HepG2 (cell line): ENCODE measurements around the gene KNCN. TPM values are rescaled to one million over a fixed set of nuclear protein-coding genes. Genes with fewer than 3 reads are reported as not detected.

Source experiments
- ATAC-seq: fragments of 200-7000 bp; cut with Tn5 transposase; 3 replicates; pipeline ENCODE4 v1.9.1; 2020; ENCODE audit warnings: mild to moderate bottlenecking, moderate library complexity
- BruUV-seq: library from RNA; stranded (reverse); fragments of 400-500 nt; replicated peaks from 2 replicates; lab custom pipeline; 2021; lab: Mats Ljungman, UMichigan
- CTCF ChIA-PET: fragments of 300-600 bp; formaldehyde crosslinking; extraction: SDS; loops from one replicate; lab custom pipeline; 2021; ENCODE audit warnings: low total read pairs, inconsistent platforms, low intra/inter-chr PET ratio; lab: Yijun Ruan, JAX
- POLR2A ChIA-PET: fragments of 350-600 bp; sonication (Branson Sonifier 250); formaldehyde crosslinking; loops from one replicate; lab custom pipeline; 2020; ENCODE audit warnings: antibody characterized with exemption, inconsistent platforms; lab: Yijun Ruan, JAX
- DNase-seq: peaks from one replicate; pipeline ENCODE4 v3.0.0-alpha.2; 2015; ENCODE audit warnings: low spot score
- FAIRE-seq: peaks from 3 replicates; lab custom pipeline; 2011; peaks lifted over from hg19 to GRCh38; lab: Jason Lieb, UNC
- H2AFZ ChIP-seq: one replicate; pipeline ENCODE4 v1.6.1; 2011; ENCODE audit warnings: low read length, inconsistent platforms
- H3K27ac ChIP-seq: fragments of 300-600 bp; 3 replicates; pipeline ENCODE4 v1.8.0; 2011; ENCODE audit warnings: mixed run types, mild to moderate bottlenecking, mixed read lengths, low read length, inconsistent platforms; ENCODE audit not compliant: insufficient read depth; ENCODE audit errors: extremely low read length
- H3K27me3 ChIP-seq, 2 experiments: fragments of 200-600 bp in 1 of 2; 2 replicates in 1 of 2; 3 replicates in 1 of 2; pipeline versions ENCODE4 v1.6.0 to v1.8.0; 2011; ENCODE audit warnings: low read length in 2 of 2, mild to moderate bottlenecking in 2 of 2, moderate library complexity in 2 of 2, inconsistent platforms in 1 of 2; ENCODE audit not compliant: insufficient read depth in 2 of 2, control insufficient read depth in 1 of 2
- H3K36me3 ChIP-seq, 2 experiments: fragments of 200-600 bp in 1 of 2; replicated peaks in 1 of 2; 2 replicates in 1 of 2; 3 replicates in 1 of 2; pipeline versions ENCODE4 v1.5.1 to v1.8.0; 2011; ENCODE audit warnings: low read length in 2 of 2, inconsistent platforms in 1 of 2; ENCODE audit not compliant: insufficient read depth in 2 of 2, control insufficient read depth in 1 of 2
- H3K4me1 ChIP-seq: 2 replicates; pipeline ENCODE4 v1.5.1; 2012; ENCODE audit warnings: low read length, inconsistent platforms; ENCODE audit not compliant: insufficient read depth
- H3K4me2 ChIP-seq: 2 replicates; pipeline ENCODE4 v1.6.0; 2011; ENCODE audit warnings: low read depth, low read length, inconsistent platforms
- H3K4me3 ChIP-seq, 3 experiments: fragments of 200-600 bp in 1 of 3; sonication (generic), shearing (Covaris generic) in 1 of 3; replicated peaks in 1 of 3; 2 replicates each; pipeline ENCODE4 v1.5.1; 2011 to 2016; ENCODE audit warnings: low read length in 3 of 3, inconsistent platforms in 2 of 3, low read depth in 2 of 3, mild to moderate bottlenecking in 2 of 3, control low read depth in 1 of 3, mixed read lengths in 1 of 3; ENCODE audit not compliant: insufficient read depth in 1 of 3
- H3K79me2 ChIP-seq: one replicate; pipeline ENCODE4 v1.6.1; 2011; ENCODE audit warnings: low read length, inconsistent platforms; ENCODE audit not compliant: insufficient read depth
- H3K9ac ChIP-seq: 2 replicates; pipeline ENCODE4 v1.6.0; 2011; ENCODE audit warnings: mild to moderate bottlenecking, low read depth, low read length, inconsistent platforms; ENCODE audit not compliant: insufficient read depth
- H3K9me3 ChIP-seq: 2 replicates; pipeline ENCODE4 v1.5.1; 2012; ENCODE audit warnings: mild to moderate bottlenecking, low read length
- H4K20me1 ChIP-seq: 2 replicates; pipeline ENCODE4 v1.6.0; 2011; ENCODE audit warnings: inconsistent platforms, mild to moderate bottlenecking, low read length, moderate library complexity; ENCODE audit not compliant: insufficient read depth
- MED8 ChIP-seq: sonication (generic); formaldehyde crosslinking; IDR thresholded peaks from 2 replicates; pipeline ENCODE4 v1.8.1; 2023; ENCODE audit warnings: mild to moderate bottlenecking, missing genetic modification reagents; ENCODE audit not compliant: insufficient replicate concordance
- SETDB1 ChIP-seq: sonication (generic); formaldehyde crosslinking; IDR thresholded peaks from 2 replicates; pipeline ENCODE4 v1.5.1; 2020; ENCODE audit warnings: missing genetic modification reagents, mild to moderate bottlenecking, borderline replicate concordance
- TCF7 ChIP-seq: sonication (generic); IDR thresholded peaks from 2 replicates; pipeline ENCODE4 v1.6.1; 2016; ENCODE audit warnings: antibody characterized with exemption, low read depth
- ZFP1 ChIP-seq: IDR thresholded peaks from 2 replicates; pipeline ENCODE4 v1.6.1; 2016
- ZMYM4 ChIP-seq: sonication (generic); formaldehyde crosslinking; IDR thresholded peaks from 2 replicates; pipeline ENCODE4 v1.8.1; 2023; ENCODE audit warnings: mild to moderate bottlenecking, missing genetic modification reagents
- ZNF468 ChIP-seq: sonication (generic); formaldehyde crosslinking; IDR thresholded peaks from 2 replicates; pipeline ENCODE4 v1.8.0; 2022; ENCODE audit warnings: mild to moderate bottlenecking, moderate library complexity, missing genetic modification reagents
- ZNF552 ChIP-seq: sonication (generic); formaldehyde crosslinking; IDR thresholded peaks from 2 replicates; pipeline ENCODE4 v1.9.0; 2022; ENCODE audit warnings: missing genetic modification reagents, mild to moderate bottlenecking, borderline replicate concordance
- ZSCAN21 ChIP-seq: sonication (generic); formaldehyde crosslinking; IDR thresholded peaks from 2 replicates; pipeline ENCODE4 v1.8.0; 2022; ENCODE audit warnings: mild to moderate bottlenecking, missing genetic modification reagents, moderate library complexity, borderline replicate concordance
- WGBS: methylation state at CpG from one replicate; pipeline ENCODE4 v1.1.6; 2017; ENCODE audit warnings: low lambda C conversion rate; 5-methylcytosine and 5-hydroxymethylcytosine counted together
- in situ Hi-C: cut with HindIII; loops from 2 replicates; pipeline ENCODE4 v1.10.0; 2017; ENCODE audit warnings: low pct_unique_long_range_greater_than_20kb; ENCODE audit not compliant: extremely low pct_ligation_motif_present
- intact Hi-C: fragments of 100-400 bp; cut with micrococcal nuclease; formaldehyde crosslinking; loops from one replicate; pipeline ENCODE4 v1.10.0; 2022; ENCODE audit not compliant: unreplicated experiment
- polyA plus RNA-seq, 8 experiments: library from polyadenylated mRNA; depleted of rRNA in 3 of 8; stranded (reverse) in 7 of 8; unstranded in 1 of 8; fragments of >200 nt; fragmentation: Illumina TruSeq in 4 of 8; extraction: Trizol in 4 of 8; gene quantifications; 2 replicates each; pipeline versions ENCODE4 v1.2.1 to v1.2.3, GENCODE V29; 2011 to 2016; ENCODE audit warnings: low read depth in 4 of 8, missing spikeins in 1 of 8, mixed read lengths in 1 of 8; ENCODE audit not compliant: insufficient read depth in 1 of 8
- total RNA-seq, 5 experiments: library from RNA; depleted of rRNA; stranded (reverse); fragments of >200 nt; fragmentation: Illumina TruSeq; extraction: Trizol; gene quantifications; 2 replicates each; pipeline ENCODE4 v1.2.3, GENCODE V29; 2016; ENCODE audit warnings: low read depth in 1 of 5
- TF ChIP-seq, protein P1 (sequence below): sonication (generic); formaldehyde crosslinking; conservative IDR thresholded peaks from 2 replicates; pipeline ENCODE4 v1.8.0; 2022; ENCODE audit warnings: missing genetic modification reagents
- TF ChIP-seq, protein P2 (sequence below): fragments of 450-650 bp; IDR thresholded peaks from 2 replicates; pipeline ENCODE4 v1.6.1; 2017; ENCODE audit warnings: mild to moderate bottlenecking
- TF ChIP-seq, protein P3 (sequence below): IDR thresholded peaks from 2 replicates; pipeline ENCODE4 v1.6.1; 2012; ENCODE audit warnings: low read length, improper control_type of control experiment

Gene KNCN
- total and polyA plus RNA-seq, 2 of the 13 experiments (the other 11 are each of a cell fraction or from before 2014, with no cell fraction given), result not detected

DNA sequence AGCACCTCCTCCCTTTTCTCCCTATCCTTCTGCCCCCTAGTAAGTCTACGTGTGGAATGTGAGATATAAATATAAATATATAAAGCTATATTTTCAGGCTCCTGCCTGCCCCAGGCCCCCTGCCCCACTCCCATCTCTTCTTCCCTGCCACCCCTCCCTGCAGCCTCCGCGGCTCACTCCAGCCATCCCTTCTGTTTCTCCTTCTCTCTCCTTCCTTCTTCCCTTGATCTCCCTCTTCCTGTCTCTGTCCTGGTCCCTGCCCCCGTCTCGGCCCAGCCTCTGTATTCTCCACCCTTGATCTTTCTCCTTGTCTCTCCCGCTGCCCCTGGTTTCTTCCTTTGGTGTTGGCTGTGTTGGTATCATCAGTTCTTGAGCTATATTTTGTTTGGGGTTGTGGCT is 38.7 kb downstream of the KNCN start:
- no peak overlapping the region for H3K9ac ChIP-seq
- DNase-seq (no peak), FAIRE-seq (no peak), ATAC-seq (no peak)
- H3K9me3 ChIP-seq, result no peaks in the 10 kb centered on the region
- no peaks in the 10 kb centered on the region for H3K79me2 ChIP-seq
- H3K27ac ChIP-seq, result no peak overlapping the region
- H2AFZ ChIP-seq, result no peak overlapping the region
- no TSS peak for BruUV-seq
- no peak overlapping the region for H3K4me2 ChIP-seq
- WGBS, result 44% methylated on average over 6 of the region's 6 CpGs
- ChIA-PET CTCF (no interaction called here), POLR2A (no interaction called here)
- TF ChIP-seq ZNF552 (CRISPR knock-in tag), result no peak
- TF ChIP-seq ZNF468 (CRISPR knock-in tag), result no peak
- TF ChIP-seq, protein P1, sequence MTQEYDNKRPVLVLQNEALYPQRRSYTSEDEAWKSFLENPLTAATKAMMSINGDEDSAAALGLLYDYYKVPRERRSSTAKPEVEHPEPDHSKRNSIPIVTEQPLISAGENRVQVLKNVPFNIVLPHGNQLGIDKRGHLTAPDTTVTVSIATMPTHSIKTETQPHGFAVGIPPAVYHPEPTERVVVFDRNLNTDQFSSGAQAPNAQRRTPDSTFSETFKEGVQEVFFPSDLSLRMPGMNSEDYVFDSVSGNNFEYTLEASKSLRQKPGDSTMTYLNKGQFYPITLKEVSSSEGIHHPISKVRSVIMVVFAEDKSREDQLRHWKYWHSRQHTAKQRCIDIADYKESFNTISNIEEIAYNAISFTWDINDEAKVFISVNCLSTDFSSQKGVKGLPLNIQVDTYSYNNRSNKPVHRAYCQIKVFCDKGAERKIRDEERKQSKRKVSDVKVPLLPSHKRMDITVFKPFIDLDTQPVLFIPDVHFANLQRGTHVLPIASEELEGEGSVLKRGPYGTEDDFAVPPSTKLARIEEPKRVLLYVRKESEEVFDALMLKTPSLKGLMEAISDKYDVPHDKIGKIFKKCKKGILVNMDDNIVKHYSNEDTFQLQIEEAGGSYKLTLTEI, result no peak
- TF ChIP-seq, protein P2, sequence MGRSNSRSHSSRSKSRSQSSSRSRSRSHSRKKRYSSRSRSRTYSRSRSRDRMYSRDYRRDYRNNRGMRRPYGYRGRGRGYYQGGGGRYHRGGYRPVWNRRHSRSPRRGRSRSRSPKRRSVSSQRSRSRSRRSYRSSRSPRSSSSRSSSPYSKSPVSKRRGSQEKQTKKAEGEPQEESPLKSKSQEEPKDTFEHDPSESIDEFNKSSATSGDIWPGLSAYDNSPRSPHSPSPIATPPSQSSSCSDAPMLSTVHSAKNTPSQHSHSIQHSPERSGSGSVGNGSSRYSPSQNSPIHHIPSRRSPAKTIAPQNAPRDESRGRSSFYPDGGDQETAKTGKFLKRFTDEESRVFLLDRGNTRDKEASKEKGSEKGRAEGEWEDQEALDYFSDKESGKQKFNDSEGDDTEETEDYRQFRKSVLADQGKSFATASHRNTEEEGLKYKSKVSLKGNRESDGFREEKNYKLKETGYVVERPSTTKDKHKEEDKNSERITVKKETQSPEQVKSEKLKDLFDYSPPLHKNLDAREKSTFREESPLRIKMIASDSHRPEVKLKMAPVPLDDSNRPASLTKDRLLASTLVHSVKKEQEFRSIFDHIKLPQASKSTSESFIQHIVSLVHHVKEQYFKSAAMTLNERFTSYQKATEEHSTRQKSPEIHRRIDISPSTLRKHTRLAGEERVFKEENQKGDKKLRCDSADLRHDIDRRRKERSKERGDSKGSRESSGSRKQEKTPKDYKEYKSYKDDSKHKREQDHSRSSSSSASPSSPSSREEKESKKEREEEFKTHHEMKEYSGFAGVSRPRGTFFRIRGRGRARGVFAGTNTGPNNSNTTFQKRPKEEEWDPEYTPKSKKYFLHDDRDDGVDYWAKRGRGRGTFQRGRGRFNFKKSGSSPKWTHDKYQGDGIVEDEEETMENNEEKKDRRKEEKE, result no peak
- TF ChIP-seq, protein P3, sequence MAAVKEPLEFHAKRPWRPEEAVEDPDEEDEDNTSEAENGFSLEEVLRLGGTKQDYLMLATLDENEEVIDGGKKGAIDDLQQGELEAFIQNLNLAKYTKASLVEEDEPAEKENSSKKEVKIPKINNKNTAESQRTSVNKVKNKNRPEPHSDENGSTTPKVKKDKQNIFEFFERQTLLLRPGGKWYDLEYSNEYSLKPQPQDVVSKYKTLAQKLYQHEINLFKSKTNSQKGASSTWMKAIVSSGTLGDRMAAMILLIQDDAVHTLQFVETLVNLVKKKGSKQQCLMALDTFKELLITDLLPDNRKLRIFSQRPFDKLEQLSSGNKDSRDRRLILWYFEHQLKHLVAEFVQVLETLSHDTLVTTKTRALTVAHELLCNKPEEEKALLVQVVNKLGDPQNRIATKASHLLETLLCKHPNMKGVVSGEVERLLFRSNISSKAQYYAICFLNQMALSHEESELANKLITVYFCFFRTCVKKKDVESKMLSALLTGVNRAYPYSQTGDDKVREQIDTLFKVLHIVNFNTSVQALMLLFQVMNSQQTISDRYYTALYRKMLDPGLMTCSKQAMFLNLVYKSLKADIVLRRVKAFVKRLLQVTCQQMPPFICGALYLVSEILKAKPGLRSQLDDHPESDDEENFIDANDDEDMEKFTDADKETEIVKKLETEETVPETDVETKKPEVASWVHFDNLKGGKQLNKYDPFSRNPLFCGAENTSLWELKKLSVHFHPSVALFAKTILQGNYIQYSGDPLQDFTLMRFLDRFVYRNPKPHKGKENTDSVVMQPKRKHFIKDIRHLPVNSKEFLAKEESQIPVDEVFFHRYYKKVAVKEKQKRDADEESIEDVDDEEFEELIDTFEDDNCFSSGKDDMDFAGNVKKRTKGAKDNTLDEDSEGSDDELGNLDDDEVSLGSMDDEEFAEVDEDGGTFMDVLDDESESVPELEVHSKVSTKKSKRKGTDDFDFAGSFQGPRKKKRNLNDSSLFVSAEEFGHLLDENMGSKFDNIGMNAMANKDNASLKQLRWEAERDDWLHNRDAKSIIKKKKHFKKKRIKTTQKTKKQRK, result no peak
- no peak for TF ChIP-seq TCF7
- no peak for TF ChIP-seq ZMYM4 (CRISPR knock-in tag)
- TF ChIP-seq SETDB1 (CRISPR knock-in tag), result no peak
- no peak for TF ChIP-seq ZSCAN21 (CRISPR knock-in tag)
- TF ChIP-seq ZFP1 (CRISPR knock-in tag), result no peak
- TF ChIP-seq MED8 (CRISPR knock-in tag), result no peak
- H3K4me3 ChIP-seq, result no peak overlapping the region
- 0 out of 2 replicates have a peak, but pooled peaks cover 7% of the 10 kb centered on the region for H3K4me1 ChIP-seq
- H3K36me3 ChIP-seq, result no peaks in the 10 kb centered on the region
- in situ Hi-C loops (no loop called here), intact Hi-C loops (no loop called here)
- no peaks in the 10 kb centered on the region for H4K20me1 ChIP-seq
- peaks cover 4 to 18% of the 10 kb centered on the region in 2 experiments; a peak in 3 of 5 replicates for H3K27me3 ChIP-seq
